ENCODE data around the gene NXPH3. TPM values are rescaled to one million over a fixed set of nuclear protein-coding genes. Genes with fewer than 3 reads are reported as not detected.

Gene NXPH3
- total RNA-seq, 2 donors from 2014 or later: 61.7 to 131 TPM

- H3K4me1 ChIP-seq (ENCODE audit: control insufficient read depth in 1 of 2, low read depth in 2 of 2): peaks cover 21 to 61% of the 10 kb centered on the region in 2 donors
- no peaks in the 10 kb centered on the region for H3K27me3 ChIP-seq (replicated peaks; ENCODE audit: insufficient read depth)
- peaks cover 6% of the 10 kb centered on the region for H3K36me3 ChIP-seq
- DNase-seq (ENCODE audit: low spot score) (no peak), ATAC-seq (ENCODE audit: insufficient number of reproducible peaks, low FRiP score, low read depth) (no peak)
- H3K9me3 ChIP-seq: no peaks in the 10 kb centered on the region
- peak overlapping the region; percentile 95 for H3K4me3 ChIP-seq
- TF ChIP-seq CTCF (IDR thresholded peaks at IDR 0.05): no peak
- H3K27ac ChIP-seq: peak overlapping the region; percentile 95 to 100
These were observed 1.3 kb upstream of the NXPH3 start for GRCh38 chr17:49574323-49574781.

GRCh38 chr17:49574945-49575678, 559 bp upstream of the NXPH3 start:
- H3K4me1 ChIP-seq (ENCODE audit: control insufficient read depth in 1 of 2, low read depth in 2 of 2): peaks cover 25 to 67% of the 10 kb centered on the region in 2 donors
- H3K36me3 ChIP-seq: peaks cover 7% of the 10 kb centered on the region
- H3K4me3 ChIP-seq: peak overlapping the region; percentile 95
- DNase-seq (ENCODE audit: low spot score): no peak
- peak; percentile 7 for ATAC-seq (ENCODE audit: insufficient number of reproducible peaks, low FRiP score, low read depth)
- no peaks in the 10 kb centered on the region for H3K9me3 ChIP-seq
- TF ChIP-seq CTCF (IDR thresholded peaks at IDR 0.05): no peak
- peak overlapping the region; percentile 95 to 100 for H3K27ac ChIP-seq
- no peaks in the 10 kb centered on the region for H3K27me3 ChIP-seq (replicated peaks; ENCODE audit: insufficient read depth)

GRCh38 chr17:49576088-49576916, 631 bp downstream of the NXPH3 start:
- Histone ChIP-seq H3K36me3 (peaks cover 7% of the 10 kb centered on the region), H3K4me1 (ENCODE audit: control insufficient read depth in 1 of 2, low read depth in 2 of 2) (peaks cover 26 to 67% of the 10 kb centered on the region in 2 donors), H3K4me3 (peak overlapping the region; percentile 95), H3K9me3 (no peaks in the 10 kb centered on the region), H3K27ac (peak overlapping the region; percentile 95 to 100), H3K27me3 (replicated peaks; ENCODE audit: insufficient read depth) (no peaks in the 10 kb centered on the region)
- ATAC-seq (ENCODE audit: insufficient number of reproducible peaks, low FRiP score, low read depth): peak; percentile 34
- TF ChIP-seq CTCF (IDR thresholded peaks at IDR 0.05): no peak
- no peak for DNase-seq (ENCODE audit: low spot score)

GRCh38 chr17:49576917-49577649, 1.4 kb downstream of the NXPH3 start:
- DNase-seq (ENCODE audit: low spot score): no peak
- no peak for TF ChIP-seq CTCF (IDR thresholded peaks at IDR 0.05)

GRCh38 chr17:49577650-49577934, 1.9 kb downstream of the NXPH3 start:
- H3K4me1 ChIP-seq (ENCODE audit: control insufficient read depth in 1 of 2, low read depth in 2 of 2): peaks cover 31 to 78% of the 10 kb centered on the region in 2 donors

More at GRCh38 chr17:49576917-49577649, 1.4 kb downstream of the NXPH3 start:
- Histone ChIP-seq H3K27me3 (replicated peaks; ENCODE audit: insufficient read depth) (no peaks in the 10 kb centered on the region), H3K36me3 (peaks cover 7% of the 10 kb centered on the region), H3K27ac (peak overlapping the region; percentile 95 to 100), H3K4me1 (ENCODE audit: control insufficient read depth in 1 of 2, low read depth in 2 of 2) (peaks cover 31 to 73% of the 10 kb centered on the region in 2 donors), H3K9me3 (no peaks in the 10 kb centered on the region), H3K4me3 (peak overlapping the region; percentile 95)
- no peak for ATAC-seq (ENCODE audit: insufficient number of reproducible peaks, low FRiP score, low read depth)

More at GRCh38 chr17:49577650-49577934, 1.9 kb downstream of the NXPH3 start:
- Histone ChIP-seq H3K36me3 (peaks cover 7% of the 10 kb centered on the region), H3K4me3 (peak overlapping the region; percentile 95), H3K27me3 (replicated peaks; ENCODE audit: insufficient read depth) (no peaks in the 10 kb centered on the region), H3K27ac (peak overlapping the region; percentile 95 to 100), H3K9me3 (no peaks in the 10 kb centered on the region)
- DNase-seq (ENCODE audit: low spot score): no peak
- peak; percentile 1 for ATAC-seq (ENCODE audit: insufficient number of reproducible peaks, low FRiP score, low read depth)
- TF ChIP-seq CTCF (IDR thresholded peaks at IDR 0.05): no peak
